PFSK-1 (cell line): ENCODE data around the gene ERCC2.

Experiments
- POLR2AphosphoS5 ChIP-seq: IDR thresholded peaks from 2 replicates; pipeline ENCODE4 v1.6.1; 2012; ENCODE audit warnings: low read depth, mild to moderate bottlenecking, control low read depth, low read length, moderate library complexity
- REST ChIP-seq, 2 experiments: IDR thresholded peaks; 2 replicates each; pipeline versions ENCODE4 v1.6.1 to v1.8.0; 2011 to 2012; ENCODE audit warnings: low read depth in 2 of 2, low read length in 2 of 2, control low read depth in 1 of 2, inconsistent platforms in 1 of 2, mild to moderate bottlenecking in 1 of 2, moderate library complexity in 1 of 2; ENCODE audit not compliant: insufficient read depth in 1 of 2

- TF ChIP-seq POLR2AphosphoS5 = no peak
- TF ChIP-seq REST (IDR thresholded peaks at IDR 0.05; ENCODE audit: insufficient read depth in 1 of 2, low read depth in 2 of 2, low read length in 2 of 2) = no peak
These were observed 27.5 kb downstream of the ERCC2 start for GRCh38 chr19:45342911-45343310.
